K562 (cell line): ENCODE results near the gene MED15. TPM values are rescaled to one million over a fixed set of nuclear protein-coding genes. Genes with fewer than 3 reads are reported as not detected.

Source experiments
- polyA plus RNA-seq, 8 experiments: library from polyadenylated mRNA; depleted of rRNA in 4 of 8; stranded (reverse) in 5 of 8; unstranded in 3 of 8; fragments of >200 nt; fragmentation: Nextera tagmentation in 2 of 8; fragmentation: Illumina TruSeq in 1 of 8; extraction: Ambion mirVana in 2 of 8; extraction: Trizol in 1 of 8; gene quantifications; 2 replicates each; pipeline versions ENCODE4 v1.2.1 to v1.2.3, GENCODE V29; 2011 to 2014; ENCODE audit warnings: inconsistent platforms in 1 of 8, missing spikeins in 1 of 8
- total RNA-seq, 7 experiments: library from RNA; depleted of rRNA in 6 of 7; stranded (reverse); fragments of >200 nt in 6 of 7; fragmentation: Illumina TruSeq in 2 of 7; extraction: Trizol in 2 of 7; gene quantifications; 2 replicates each; pipeline versions ENCODE4 v1.2.1 to v1.2.3, GENCODE V29; 2011 to 2021; ENCODE audit warnings: low replicate concordance in 1 of 7
- TF ChIP-seq, protein P1 (sequence below): sonication (generic); formaldehyde crosslinking; IDR thresholded peaks from 2 replicates; pipeline ENCODE4 v1.9.0; 2022; ENCODE audit warnings: mild to moderate bottlenecking, missing genetic modification reagents
- TF ChIP-seq, protein P2 (sequence below): sonication (generic); formaldehyde crosslinking; IDR thresholded peaks from 2 replicates; pipeline ENCODE4 v1.8.1; 2023; ENCODE audit warnings: mild to moderate bottlenecking, missing genetic modification reagents
- TF ChIP-seq, protein P3 (sequence below): fragments of 200-600 bp; sonication (generic); IDR thresholded peaks from one replicate; pipeline ENCODE4 v1.6.1; 2012; ENCODE audit warnings: mild to moderate bottlenecking, low read depth, low read length, inconsistent platforms
- TF ChIP-seq, protein P4 (sequence below): fragments of 250-450 bp; sonication (Bioruptor Pico); IDR thresholded peaks from 2 replicates; pipeline ENCODE4 v1.8.0; 2022; ENCODE audit warnings: inconsistent platforms, mild to moderate bottlenecking, moderate library complexity, borderline replicate concordance

MED15 gene
- total and polyA plus RNA-seq, 9 of the 15 experiments (the other 6 are each of a cell fraction or from before 2014, with no cell fraction given), result 4.0 to 271 (median 60.1) TPM

DNA sequence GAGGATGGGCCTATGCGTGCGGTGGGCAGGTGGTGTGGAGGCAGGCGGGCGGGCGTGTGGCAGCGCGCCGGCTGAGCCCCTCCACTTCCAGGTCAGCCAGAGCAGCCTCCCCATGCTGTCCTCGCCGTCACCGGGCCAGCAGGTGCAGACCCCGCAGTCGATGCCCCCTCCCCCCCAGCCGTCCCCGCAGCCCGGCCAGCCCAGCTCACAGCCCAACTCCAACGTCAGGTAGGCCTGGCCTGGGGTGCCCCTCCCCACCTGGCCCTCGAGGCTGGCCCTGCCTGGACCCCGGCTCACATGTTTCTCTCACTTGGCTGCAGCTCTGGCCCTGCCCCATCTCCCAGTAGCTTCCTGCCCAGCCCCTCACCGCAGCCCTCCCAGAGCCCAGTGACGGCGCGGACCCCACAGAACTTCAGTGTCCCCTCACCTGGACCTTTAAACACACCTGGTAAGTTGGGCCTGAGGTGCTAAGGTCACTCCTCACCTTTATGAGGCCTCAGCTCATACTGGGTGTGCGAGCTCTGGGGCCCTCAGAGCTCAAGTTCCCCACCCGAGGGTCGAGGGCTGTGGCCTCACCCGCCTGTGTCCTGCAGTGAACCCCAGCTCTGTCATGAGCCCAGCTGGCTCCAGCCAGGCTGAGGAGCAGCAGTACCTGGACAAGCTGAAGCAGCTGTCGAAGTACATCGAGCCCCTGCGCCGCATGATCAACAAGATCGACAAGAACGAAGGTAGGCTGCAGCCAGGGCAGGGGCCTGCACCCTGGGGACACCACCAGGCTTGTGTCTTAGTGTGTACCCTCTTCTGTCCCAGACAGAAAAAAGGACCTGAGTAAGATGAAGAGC lies 75.3 kb downstream of the MED15 start (continued):
- TF ChIP-seq, protein P1, sequence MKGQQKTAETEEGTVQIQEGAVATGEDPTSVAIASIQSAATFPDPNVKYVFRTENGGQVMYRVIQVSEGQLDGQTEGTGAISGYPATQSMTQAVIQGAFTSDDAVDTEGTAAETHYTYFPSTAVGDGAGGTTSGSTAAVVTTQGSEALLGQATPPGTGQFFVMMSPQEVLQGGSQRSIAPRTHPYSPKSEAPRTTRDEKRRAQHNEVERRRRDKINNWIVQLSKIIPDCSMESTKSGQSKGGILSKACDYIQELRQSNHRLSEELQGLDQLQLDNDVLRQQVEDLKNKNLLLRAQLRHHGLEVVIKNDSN (CRISPR knock-in tag), result peak; percentile 31; the same call in 1 of the 2 replicates
- TF ChIP-seq, protein P2, sequence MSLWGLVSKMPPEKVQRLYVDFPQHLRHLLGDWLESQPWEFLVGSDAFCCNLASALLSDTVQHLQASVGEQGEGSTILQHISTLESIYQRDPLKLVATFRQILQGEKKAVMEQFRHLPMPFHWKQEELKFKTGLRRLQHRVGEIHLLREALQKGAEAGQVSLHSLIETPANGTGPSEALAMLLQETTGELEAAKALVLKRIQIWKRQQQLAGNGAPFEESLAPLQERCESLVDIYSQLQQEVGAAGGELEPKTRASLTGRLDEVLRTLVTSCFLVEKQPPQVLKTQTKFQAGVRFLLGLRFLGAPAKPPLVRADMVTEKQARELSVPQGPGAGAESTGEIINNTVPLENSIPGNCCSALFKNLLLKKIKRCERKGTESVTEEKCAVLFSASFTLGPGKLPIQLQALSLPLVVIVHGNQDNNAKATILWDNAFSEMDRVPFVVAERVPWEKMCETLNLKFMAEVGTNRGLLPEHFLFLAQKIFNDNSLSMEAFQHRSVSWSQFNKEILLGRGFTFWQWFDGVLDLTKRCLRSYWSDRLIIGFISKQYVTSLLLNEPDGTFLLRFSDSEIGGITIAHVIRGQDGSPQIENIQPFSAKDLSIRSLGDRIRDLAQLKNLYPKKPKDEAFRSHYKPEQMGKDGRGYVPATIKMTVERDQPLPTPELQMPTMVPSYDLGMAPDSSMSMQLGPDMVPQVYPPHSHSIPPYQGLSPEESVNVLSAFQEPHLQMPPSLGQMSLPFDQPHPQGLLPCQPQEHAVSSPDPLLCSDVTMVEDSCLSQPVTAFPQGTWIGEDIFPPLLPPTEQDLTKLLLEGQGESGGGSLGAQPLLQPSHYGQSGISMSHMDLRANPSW, result 0 out of 2 replicates have a peak, but pooled peaks have one; percentile 74
- TF ChIP-seq, protein P3, sequence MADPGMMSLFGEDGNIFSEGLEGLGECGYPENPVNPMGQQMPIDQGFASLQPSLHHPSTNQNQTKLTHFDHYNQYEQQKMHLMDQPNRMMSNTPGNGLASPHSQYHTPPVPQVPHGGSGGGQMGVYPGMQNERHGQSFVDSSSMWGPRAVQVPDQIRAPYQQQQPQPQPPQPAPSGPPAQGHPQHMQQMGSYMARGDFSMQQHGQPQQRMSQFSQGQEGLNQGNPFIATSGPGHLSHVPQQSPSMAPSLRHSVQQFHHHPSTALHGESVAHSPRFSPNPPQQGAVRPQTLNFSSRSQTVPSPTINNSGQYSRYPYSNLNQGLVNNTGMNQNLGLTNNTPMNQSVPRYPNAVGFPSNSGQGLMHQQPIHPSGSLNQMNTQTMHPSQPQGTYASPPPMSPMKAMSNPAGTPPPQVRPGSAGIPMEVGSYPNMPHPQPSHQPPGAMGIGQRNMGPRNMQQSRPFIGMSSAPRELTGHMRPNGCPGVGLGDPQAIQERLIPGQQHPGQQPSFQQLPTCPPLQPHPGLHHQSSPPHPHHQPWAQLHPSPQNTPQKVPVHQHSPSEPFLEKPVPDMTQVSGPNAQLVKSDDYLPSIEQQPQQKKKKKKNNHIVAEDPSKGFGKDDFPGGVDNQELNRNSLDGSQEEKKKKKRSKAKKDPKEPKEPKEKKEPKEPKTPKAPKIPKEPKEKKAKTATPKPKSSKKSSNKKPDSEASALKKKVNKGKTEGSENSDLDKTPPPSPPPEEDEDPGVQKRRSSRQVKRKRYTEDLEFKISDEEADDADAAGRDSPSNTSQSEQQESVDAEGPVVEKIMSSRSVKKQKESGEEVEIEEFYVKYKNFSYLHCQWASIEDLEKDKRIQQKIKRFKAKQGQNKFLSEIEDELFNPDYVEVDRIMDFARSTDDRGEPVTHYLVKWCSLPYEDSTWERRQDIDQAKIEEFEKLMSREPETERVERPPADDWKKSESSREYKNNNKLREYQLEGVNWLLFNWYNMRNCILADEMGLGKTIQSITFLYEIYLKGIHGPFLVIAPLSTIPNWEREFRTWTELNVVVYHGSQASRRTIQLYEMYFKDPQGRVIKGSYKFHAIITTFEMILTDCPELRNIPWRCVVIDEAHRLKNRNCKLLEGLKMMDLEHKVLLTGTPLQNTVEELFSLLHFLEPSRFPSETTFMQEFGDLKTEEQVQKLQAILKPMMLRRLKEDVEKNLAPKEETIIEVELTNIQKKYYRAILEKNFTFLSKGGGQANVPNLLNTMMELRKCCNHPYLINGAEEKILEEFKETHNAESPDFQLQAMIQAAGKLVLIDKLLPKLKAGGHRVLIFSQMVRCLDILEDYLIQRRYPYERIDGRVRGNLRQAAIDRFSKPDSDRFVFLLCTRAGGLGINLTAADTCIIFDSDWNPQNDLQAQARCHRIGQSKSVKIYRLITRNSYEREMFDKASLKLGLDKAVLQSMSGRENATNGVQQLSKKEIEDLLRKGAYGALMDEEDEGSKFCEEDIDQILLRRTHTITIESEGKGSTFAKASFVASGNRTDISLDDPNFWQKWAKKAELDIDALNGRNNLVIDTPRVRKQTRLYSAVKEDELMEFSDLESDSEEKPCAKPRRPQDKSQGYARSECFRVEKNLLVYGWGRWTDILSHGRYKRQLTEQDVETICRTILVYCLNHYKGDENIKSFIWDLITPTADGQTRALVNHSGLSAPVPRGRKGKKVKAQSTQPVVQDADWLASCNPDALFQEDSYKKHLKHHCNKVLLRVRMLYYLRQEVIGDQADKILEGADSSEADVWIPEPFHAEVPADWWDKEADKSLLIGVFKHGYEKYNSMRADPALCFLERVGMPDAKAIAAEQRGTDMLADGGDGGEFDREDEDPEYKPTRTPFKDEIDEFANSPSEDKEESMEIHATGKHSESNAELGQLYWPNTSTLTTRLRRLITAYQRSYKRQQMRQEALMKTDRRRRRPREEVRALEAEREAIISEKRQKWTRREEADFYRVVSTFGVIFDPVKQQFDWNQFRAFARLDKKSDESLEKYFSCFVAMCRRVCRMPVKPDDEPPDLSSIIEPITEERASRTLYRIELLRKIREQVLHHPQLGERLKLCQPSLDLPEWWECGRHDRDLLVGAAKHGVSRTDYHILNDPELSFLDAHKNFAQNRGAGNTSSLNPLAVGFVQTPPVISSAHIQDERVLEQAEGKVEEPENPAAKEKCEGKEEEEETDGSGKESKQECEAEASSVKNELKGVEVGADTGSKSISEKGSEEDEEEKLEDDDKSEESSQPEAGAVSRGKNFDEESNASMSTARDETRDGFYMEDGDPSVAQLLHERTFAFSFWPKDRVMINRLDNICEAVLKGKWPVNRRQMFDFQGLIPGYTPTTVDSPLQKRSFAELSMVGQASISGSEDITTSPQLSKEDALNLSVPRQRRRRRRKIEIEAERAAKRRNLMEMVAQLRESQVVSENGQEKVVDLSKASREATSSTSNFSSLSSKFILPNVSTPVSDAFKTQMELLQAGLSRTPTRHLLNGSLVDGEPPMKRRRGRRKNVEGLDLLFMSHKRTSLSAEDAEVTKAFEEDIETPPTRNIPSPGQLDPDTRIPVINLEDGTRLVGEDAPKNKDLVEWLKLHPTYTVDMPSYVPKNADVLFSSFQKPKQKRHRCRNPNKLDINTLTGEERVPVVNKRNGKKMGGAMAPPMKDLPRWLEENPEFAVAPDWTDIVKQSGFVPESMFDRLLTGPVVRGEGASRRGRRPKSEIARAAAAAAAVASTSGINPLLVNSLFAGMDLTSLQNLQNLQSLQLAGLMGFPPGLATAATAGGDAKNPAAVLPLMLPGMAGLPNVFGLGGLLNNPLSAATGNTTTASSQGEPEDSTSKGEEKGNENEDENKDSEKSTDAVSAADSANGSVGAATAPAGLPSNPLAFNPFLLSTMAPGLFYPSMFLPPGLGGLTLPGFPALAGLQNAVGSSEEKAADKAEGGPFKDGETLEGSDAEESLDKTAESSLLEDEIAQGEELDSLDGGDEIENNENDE, result peak; percentile 65
- TF ChIP-seq, protein P4, sequence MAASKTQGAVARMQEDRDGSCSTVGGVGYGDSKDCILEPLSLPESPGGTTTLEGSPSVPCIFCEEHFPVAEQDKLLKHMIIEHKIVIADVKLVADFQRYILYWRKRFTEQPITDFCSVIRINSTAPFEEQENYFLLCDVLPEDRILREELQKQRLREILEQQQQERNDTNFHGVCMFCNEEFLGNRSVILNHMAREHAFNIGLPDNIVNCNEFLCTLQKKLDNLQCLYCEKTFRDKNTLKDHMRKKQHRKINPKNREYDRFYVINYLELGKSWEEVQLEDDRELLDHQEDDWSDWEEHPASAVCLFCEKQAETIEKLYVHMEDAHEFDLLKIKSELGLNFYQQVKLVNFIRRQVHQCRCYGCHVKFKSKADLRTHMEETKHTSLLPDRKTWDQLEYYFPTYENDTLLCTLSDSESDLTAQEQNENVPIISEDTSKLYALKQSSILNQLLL, result 0 out of 2 replicates have a peak, but pooled peaks have one; percentile 4
